K562 (cell line): ENCODE results near the gene NMNAT3. TPM values are rescaled to one million over a fixed set of nuclear protein-coding genes. Genes with fewer than 3 reads are reported as not detected.
A peak's percentile ranks its signal among the peaks of the same experiment; 100 is the strongest.

ENCODE experiments used
- ATAC-seq: fragments of 200-7000 bp; cut with Tn5 transposase; 3 replicates; pipeline ENCODE4 v1.9.1; 2020; ENCODE audit warnings: moderate library complexity
- BruUV-seq: library from RNA; stranded (reverse); fragments of 400-500 nt; replicated peaks from 2 replicates; lab custom pipeline; 2021; lab: Mats Ljungman, UMichigan
- CTCF ChIA-PET: fragments of 300-600 bp; formaldehyde crosslinking; extraction: SDS; loops from one replicate; lab custom pipeline; 2021; ENCODE audit warnings: low intra/inter-chr PET ratio; lab: Yijun Ruan, JAX
- POLR2A ChIA-PET: fragments of 300-600, 350-650 bp; sonication (Branson Sonifier 250); formaldehyde crosslinking; extraction: SDS; loops from one replicate; lab custom pipeline; 2021; ENCODE audit warnings: antibody characterized with exemption, inconsistent platforms; lab: Yijun Ruan, JAX
- DNase-seq, 4 experiments: peaks; one replicate each; pipeline versions ENCODE4 v3.0.0 to v3.0.0-alpha.2; 2011 to 2018; ENCODE audit warnings: low spot score in 3 of 4, mixed read lengths in 3 of 4; ENCODE audit errors: extremely low read depth in 1 of 4
- FAIRE-seq: peaks from 2 replicates; lab custom pipeline; 2011; peaks lifted over from hg19 to GRCh38; lab: Jason Lieb, UNC
- H2AFZ ChIP-seq: 2 replicates; pipeline ENCODE4 v1.6.0; 2011; ENCODE audit warnings: low read depth, low read length, control low read depth, inconsistent platforms
- H3K27ac ChIP-seq: fragments of 200-600 bp; 3 replicates; pipeline ENCODE4 v1.8.0; 2011; ENCODE audit warnings: low read depth, mild to moderate bottlenecking, control low read depth, inconsistent platforms, low read length, moderate library complexity, mixed read lengths; ENCODE audit errors: extremely low read depth
- H3K27me3 ChIP-seq, 2 experiments: fragments of 300-600 bp in 1 of 2; 2 replicates in 1 of 2; 3 replicates in 1 of 2; pipeline versions ENCODE4 v1.6.0 to v1.8.0; 2011; ENCODE audit warnings: inconsistent platforms in 2 of 2, low read length in 2 of 2, mild to moderate bottlenecking in 1 of 2, mixed read lengths in 1 of 2, moderate library complexity in 1 of 2; ENCODE audit not compliant: control insufficient read depth in 2 of 2, insufficient read depth in 2 of 2
- H3K36me3 ChIP-seq: fragments of 300-600 bp; 3 replicates; pipeline ENCODE4 v1.8.0; 2011; ENCODE audit warnings: mild to moderate bottlenecking, low read length, inconsistent platforms; ENCODE audit not compliant: control insufficient read depth, insufficient read depth
- H3K4me1 ChIP-seq, 2 experiments: fragments of 200-600 bp in 1 of 2; replicated peaks in 1 of 2; 2 replicates in 1 of 2; 3 replicates in 1 of 2; pipeline versions ENCODE4 v1.5.1 to v1.8.0; 2011; ENCODE audit warnings: inconsistent platforms in 2 of 2, low read length in 2 of 2, mild to moderate bottlenecking in 1 of 2, mixed read lengths in 1 of 2, moderate library complexity in 1 of 2; ENCODE audit not compliant: control insufficient read depth in 2 of 2, insufficient read depth in 2 of 2
- H3K4me2 ChIP-seq: 2 replicates; pipeline ENCODE4 v1.6.1; 2011; ENCODE audit warnings: low read length, control low read depth, inconsistent platforms, mixed read lengths; ENCODE audit not compliant: insufficient read depth
- H3K4me3 ChIP-seq: fragments of 200-600 bp; sonication (generic), shearing (Covaris generic); 2 replicates; pipeline ENCODE4 v1.5.1; 2016; ENCODE audit warnings: control low read depth, inconsistent platforms
- H3K79me2 ChIP-seq: fragments of 200-600 bp; 3 replicates; pipeline ENCODE4 v1.8.0; 2011; ENCODE audit warnings: low read length, inconsistent platforms; ENCODE audit not compliant: control insufficient read depth, insufficient read depth
- H3K9ac ChIP-seq, 2 experiments: 2 replicates each; pipeline versions ENCODE4 v1.6.0 to v1.6.1; 2011; ENCODE audit warnings: low read depth in 2 of 2, low read length in 2 of 2, control low read depth in 1 of 2, inconsistent platforms in 1 of 2, mild to moderate bottlenecking in 1 of 2, mixed read lengths in 1 of 2; ENCODE audit not compliant: insufficient read depth in 1 of 2
- H3K9me1 ChIP-seq: one replicate; pipeline ENCODE4 v1.6.0; 2011; ENCODE audit warnings: inconsistent platforms, mild to moderate bottlenecking, low read length, moderate library complexity; ENCODE audit not compliant: control insufficient read depth, insufficient read depth
- H3K9me3 ChIP-seq: replicated peaks from 2 replicates; pipeline ENCODE4 v1.5.1; 2011; ENCODE audit warnings: low read depth, low read length, inconsistent platforms; ENCODE audit not compliant: control insufficient read depth, insufficient read depth
- H4K20me1 ChIP-seq: replicated peaks from 2 replicates; pipeline ENCODE4 v1.6.1; 2011; ENCODE audit warnings: low read length, inconsistent platforms, mixed read lengths; ENCODE audit not compliant: control insufficient read depth, insufficient read depth
- E4F1 ChIP-seq: fragments of 250-450 bp; sonication (Bioruptor Pico); IDR thresholded peaks from 2 replicates; pipeline ENCODE4 v1.5.0; 2021; ENCODE audit warnings: mild to moderate bottlenecking, borderline replicate concordance
- GTF3C2 ChIP-seq: IDR thresholded peaks from 3 replicates; pipeline ENCODE4 v1.6.1; 2011; ENCODE audit warnings: borderline replicate concordance, mild to moderate bottlenecking, moderate library complexity; ENCODE audit not compliant: insufficient read length; ENCODE audit errors: extremely low read depth
- HOXB6 ChIP-seq: fragments of 250-450 bp; sonication (Bioruptor Pico); IDR thresholded peaks from 2 replicates; pipeline ENCODE4 v1.5.1; 2022; ENCODE audit warnings: mild to moderate bottlenecking, borderline replicate concordance
- KDM1A ChIP-seq, 2 experiments: fragments of 450-650 bp; IDR thresholded peaks; 2 replicates each; pipeline ENCODE4 v1.6.1; 2016; ENCODE audit warnings: mild to moderate bottlenecking in 2 of 2
- ZC3H11A ChIP-seq: IDR thresholded peaks from 2 replicates; pipeline ENCODE4 v1.6.1; 2012; ENCODE audit warnings: low read depth, low read length, improper control_type of control experiment
- ZNF133 ChIP-seq: fragments of 250-450 bp; sonication (Bioruptor Pico); IDR thresholded peaks from 2 replicates; pipeline ENCODE4 v1.4.0; 2020; ENCODE audit warnings: mild to moderate bottlenecking
- WGBS: fragments of 100-300 bp; shearing (Covaris generic); methylation state at CpG from one replicate; pipeline ENCODE4 v1.1.6; 2016; ENCODE audit warnings: low coverage, mixed read lengths; ENCODE audit not compliant: insufficient coverage; ENCODE audit errors: missing lambda C conversion rate; 5-methylcytosine and 5-hydroxymethylcytosine counted together
- in situ Hi-C: fragments of 300-500 bp; cut with MboI; formaldehyde crosslinking; loops from 4 replicates; pipeline ENCODE4 v1.15.0; 2018; ENCODE audit warnings: inconsistent platforms, mixed read lengths
- intact Hi-C: fragments of 100-400 bp; cut with micrococcal nuclease; formaldehyde crosslinking; loops from 2 replicates; pipeline ENCODE4 v1.14.2; 2022
- polyA plus RNA-seq, 8 experiments: library from polyadenylated mRNA; depleted of rRNA in 4 of 8; stranded (reverse) in 5 of 8; unstranded in 3 of 8; fragments of >200 nt; fragmentation: Nextera tagmentation in 2 of 8; fragmentation: Illumina TruSeq in 1 of 8; extraction: Ambion mirVana in 2 of 8; extraction: Trizol in 1 of 8; gene quantifications; 2 replicates each; pipeline versions ENCODE4 v1.2.1 to v1.2.3, GENCODE V29; 2011 to 2014; ENCODE audit warnings: inconsistent platforms in 1 of 8, missing spikeins in 1 of 8
- total RNA-seq, 7 experiments: library from RNA; depleted of rRNA in 6 of 7; stranded (reverse); fragments of >200 nt in 6 of 7; fragmentation: Illumina TruSeq in 2 of 7; extraction: Trizol in 2 of 7; gene quantifications; 2 replicates each; pipeline versions ENCODE4 v1.2.1 to v1.2.3, GENCODE V29; 2011 to 2021; ENCODE audit warnings: low replicate concordance in 1 of 7
- TF ChIP-seq, protein P1 (sequence below): sonication (generic); formaldehyde crosslinking; IDR thresholded peaks from 2 replicates; pipeline ENCODE4 v1.8.0; 2022; ENCODE audit warnings: missing genetic modification reagents, mild to moderate bottlenecking, moderate library complexity, borderline replicate concordance

The NMNAT3 gene
- total and polyA plus RNA-seq, 9 of the 15 experiments (the other 6 are each of a cell fraction or from before 2014, with no cell fraction given) = 2.3 to 12.5 (median 6.6) TPM

- ChIA-PET CTCF (no interaction called here), POLR2A (no interaction called here)
- no peak overlapping the region for H2AFZ ChIP-seq
- no peaks in the 10 kb centered on the region for H3K79me2 ChIP-seq
- no peak for TF ChIP-seq HOXB6 (CRISPR knock-in tag)
- H3K4me3 ChIP-seq = no peak overlapping the region
- ATAC-seq = no peak
- no peaks in the 10 kb centered on the region for H3K9me1 ChIP-seq
- in situ Hi-C loops = no loop called here
- intact Hi-C loops = no loop called here
- H3K4me2 ChIP-seq = no peak overlapping the region
- FAIRE-seq = no peak
- H3K9me3 ChIP-seq = no peaks in the 10 kb centered on the region
- H3K27ac ChIP-seq = no peak overlapping the region
- H3K36me3 ChIP-seq = no peaks in the 10 kb centered on the region
- no peaks in the 10 kb centered on the region for H3K27me3 ChIP-seq
- H4K20me1 ChIP-seq = no peaks in the 10 kb centered on the region
- WGBS = 0% methylated on average over 1 of the region's 1 CpG
- no peak for DNase-seq
- no peak overlapping the region for H3K9ac ChIP-seq
- no peaks in the 10 kb centered on the region for H3K4me1 ChIP-seq
- BruUV-seq = no TSS peak
These were observed 106.1 kb downstream of the NMNAT3 start for GRCh38 chr3:139571711-139572110.

DNA sequence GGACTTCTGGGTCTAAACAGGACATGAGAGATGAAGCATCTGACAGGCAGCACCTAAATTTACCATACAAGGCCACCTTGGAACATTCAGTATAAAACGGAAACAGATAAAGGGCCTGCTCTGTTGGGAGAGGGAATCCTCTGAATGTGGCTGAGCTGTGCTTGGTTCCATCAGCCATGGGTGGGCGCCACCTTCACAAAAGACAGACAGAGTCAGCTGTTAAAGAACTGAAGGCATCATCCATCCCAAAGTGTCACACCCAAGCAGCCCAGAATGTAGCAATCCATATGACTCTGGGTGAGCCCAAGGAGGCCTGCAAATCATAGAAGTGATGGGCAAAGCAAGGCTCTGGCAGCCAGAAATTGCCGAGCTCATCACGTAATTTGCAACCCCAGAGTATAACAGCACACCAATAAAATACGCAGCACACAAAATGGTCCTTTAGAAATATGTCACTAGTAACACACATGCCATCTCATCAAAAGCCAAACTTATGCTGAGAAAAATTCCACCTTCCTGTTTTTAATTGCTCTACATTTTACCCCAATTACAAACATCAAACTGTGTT lies 113.4 kb downstream of the NMNAT3 start:
- FAIRE-seq = no peak
- TF ChIP-seq KDM1A (IDR thresholded peaks at IDR 0.05) = no peak
- TF ChIP-seq, protein P1, sequence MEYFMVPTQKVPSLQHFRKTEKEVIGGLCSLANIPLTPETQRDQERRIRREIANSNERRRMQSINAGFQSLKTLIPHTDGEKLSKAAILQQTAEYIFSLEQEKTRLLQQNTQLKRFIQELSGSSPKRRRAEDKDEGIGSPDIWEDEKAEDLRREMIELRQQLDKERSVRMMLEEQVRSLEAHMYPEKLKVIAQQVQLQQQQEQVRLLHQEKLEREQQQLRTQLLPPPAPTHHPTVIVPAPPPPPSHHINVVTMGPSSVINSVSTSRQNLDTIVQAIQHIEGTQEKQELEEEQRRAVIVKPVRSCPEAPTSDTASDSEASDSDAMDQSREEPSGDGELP (CRISPR knock-in tag) = peak; percentile 55; the same call in 1 of the 2 replicates
- TF ChIP-seq GTF3C2 = no peak
- TF ChIP-seq ZC3H11A = no peak
- TF ChIP-seq E4F1 (CRISPR knock-in tag) = no peak
- TF ChIP-seq ZNF133 = no peak

More for the DNA sequence above, 113.4 kb downstream of the NMNAT3 start:
- Histone ChIP-seq H3K9me3 (no peaks in the 10 kb centered on the region), H3K4me2 (no peak overlapping the region), H3K79me2 (no peaks in the 10 kb centered on the region), H3K27ac (no peak overlapping the region), H3K4me3 (no peak overlapping the region), H3K4me1 (no peaks in the 10 kb centered on the region), H3K9ac (no peak overlapping the region), H3K9me1 (no peaks in the 10 kb centered on the region), H4K20me1 (no peaks in the 10 kb centered on the region; the same call in 1 of the 2 replicates), H2AFZ (no peak overlapping the region), H3K36me3 (no peaks in the 10 kb centered on the region), H3K27me3 (peaks cover 0 to 5% of the 10 kb centered on the region in 2 experiments; a peak in 2 of 5 replicates)
- 6% methylated on average over 5 of the region's 5 CpGs for WGBS
- intact Hi-C loops = no loop called here
- ChIA-PET CTCF (no interaction called here), POLR2A (interaction anchor here (1.0 kb wide), 1 partner anchor 45 kb away, joined by 3 read pairs; no protein-coding TSS in a partner anchor)
- DNase-seq = peak in 1 of 4 experiments; percentile 13
- ATAC-seq = peak; percentile 63; the same call in 2 of the 3 replicates
- in situ Hi-C loops = no loop called here
- BruUV-seq = no TSS peak
